HL-60/S4 treated with phorbol 12-myristate 13-acetate at 8.2 ng/mL for 4 days and 3 days (cell line): ENCODE results near the gene COPG1.

Experiments
- in situ Hi-C: fragments of 300-500 bp; cut with MboI; formaldehyde crosslinking; loops from 2 replicates; pipeline ENCODE4 v1.15.0; 2022; ENCODE audit warnings: low sequenced_read_pairs

The COPG1 gene

GRCh38 chr3:129312671-129313414 lies 63.4 kb downstream of the COPG1 start:
- in situ Hi-C loops: no loop called here

GRCh38 chr3:129313415-129313664 lies 63.9 kb downstream of the COPG1 start:
- in situ Hi-C loops: no loop called here

DNA sequence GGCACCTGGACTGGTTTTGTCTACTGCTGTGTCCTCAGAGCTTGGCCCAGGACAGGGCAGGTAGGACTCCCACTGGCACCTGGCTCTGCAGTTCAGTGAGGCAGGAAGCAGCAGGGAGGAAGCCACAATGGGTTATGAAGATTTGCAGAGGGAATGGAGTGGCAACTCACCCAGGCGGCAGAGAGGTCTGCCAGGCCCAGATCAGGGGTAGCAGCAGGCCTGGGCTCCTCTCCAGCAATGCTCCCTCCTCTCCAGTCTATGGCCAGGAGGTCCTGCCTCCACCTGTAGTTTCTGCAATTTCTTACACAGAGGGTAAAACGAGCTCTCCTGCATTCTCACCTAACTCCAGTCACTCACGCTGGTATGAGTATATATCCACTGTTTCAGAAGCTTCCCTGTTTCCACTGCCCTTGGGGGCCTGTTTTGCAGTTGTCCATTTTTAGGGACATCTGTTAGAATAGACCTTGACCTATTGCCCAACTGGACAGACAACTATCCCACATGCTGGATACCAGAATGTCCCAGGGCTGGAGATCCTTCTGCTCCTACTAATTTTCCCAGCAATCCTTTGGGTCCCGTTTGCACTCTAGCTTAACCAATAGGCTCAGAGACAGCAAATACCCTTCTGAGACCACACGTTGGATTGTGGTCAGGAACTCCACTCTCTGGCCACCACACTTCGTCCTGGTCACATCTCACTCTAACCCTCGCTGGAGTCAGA lies 64.4 kb downstream of the COPG1 start:
- in situ Hi-C loops: no loop called here

GRCh38 chr3:129314386-129315222 lies 65.2 kb downstream of the COPG1 start:
- in situ Hi-C loops: no loop called here

DNA sequence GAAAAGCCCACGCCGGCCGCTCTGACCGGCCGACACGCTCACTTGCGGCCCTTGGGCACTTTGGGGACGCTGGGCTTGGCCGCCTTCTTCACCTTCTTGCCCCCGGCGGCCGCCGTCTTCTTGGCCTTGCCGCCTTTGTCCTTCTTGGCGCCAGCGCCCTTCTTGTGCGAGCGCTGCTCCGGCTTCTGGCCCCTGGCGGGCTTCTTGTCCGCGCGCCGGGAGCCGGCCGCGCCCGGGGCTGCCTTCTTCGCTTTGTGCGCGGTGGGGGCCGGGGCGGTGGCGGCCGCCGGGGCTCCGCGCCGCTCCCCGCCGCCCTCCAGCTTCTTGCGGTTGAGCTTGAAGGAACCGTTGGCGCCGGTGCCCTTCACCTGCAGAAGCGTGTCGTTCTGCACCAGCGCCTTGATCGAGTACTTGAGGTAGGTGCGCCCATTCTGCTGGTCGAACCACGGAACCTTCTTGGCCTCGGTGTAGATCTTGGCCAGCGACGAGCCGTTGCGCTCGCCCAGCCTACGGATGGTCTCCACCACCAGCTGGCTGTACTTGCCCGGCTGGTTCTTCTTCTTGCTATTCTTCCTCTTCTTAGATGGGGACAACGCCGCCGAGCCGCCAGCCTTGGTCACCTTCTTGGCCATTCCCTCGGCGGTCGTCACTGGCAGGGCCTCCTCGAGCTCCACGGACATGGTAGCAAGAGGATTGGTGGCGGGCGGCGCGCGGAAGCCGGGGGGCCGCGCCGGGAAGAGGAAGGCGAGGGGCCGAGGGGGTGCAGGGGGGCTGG lies 66.0 kb downstream of the COPG1 start:
- in situ Hi-C loops: no loop called here

- in situ Hi-C loops: no loop called here
These were observed 66.5 kb downstream of the COPG1 start for GRCh38 chr3:129315998-129316247.

DNA sequence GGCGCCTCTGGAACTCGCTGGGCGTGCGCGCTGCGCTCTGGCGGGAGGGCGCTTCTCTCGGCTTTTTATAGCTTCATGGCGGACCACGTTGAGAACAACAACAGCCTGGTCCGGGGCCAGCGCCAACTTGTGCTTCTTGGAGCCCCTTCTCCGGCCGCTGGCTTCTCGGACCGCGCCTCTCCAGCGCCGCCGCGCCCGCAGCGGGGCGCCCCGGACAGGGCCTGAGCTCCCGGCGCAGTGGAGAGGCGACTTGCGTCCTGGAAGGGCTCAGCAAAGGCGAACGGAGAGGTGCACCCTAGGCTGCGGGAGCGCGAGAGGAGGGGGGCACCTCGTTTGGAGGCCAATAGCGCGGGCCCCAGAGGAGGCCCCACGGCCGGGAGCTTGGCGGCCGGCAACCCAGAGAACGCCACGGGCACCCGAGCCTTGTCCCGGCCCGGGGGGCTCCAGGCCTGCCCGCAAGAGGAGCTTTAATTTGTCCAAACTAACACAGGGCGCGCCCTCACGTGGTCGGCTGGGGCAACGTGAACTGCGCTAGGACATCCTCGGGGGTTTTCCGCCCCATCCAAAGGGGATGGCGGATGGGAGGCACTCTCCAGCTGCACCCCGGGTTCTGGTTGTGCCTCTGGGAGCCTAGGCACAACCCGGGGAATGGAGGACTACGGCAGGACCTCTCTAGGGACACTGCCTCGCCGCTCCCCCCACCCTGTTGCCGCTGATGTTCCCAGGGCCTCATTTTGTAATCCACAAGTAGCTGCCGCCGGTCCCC lies 67.0 kb downstream of the COPG1 start:
- in situ Hi-C loops: no loop called here

- in situ Hi-C loops: no loop called here
These were observed 67.8 kb downstream of the COPG1 start for GRCh38 chr3:129317014-129317771.

GRCh38 chr3:129317848-129318247 lies 68.4 kb downstream of the COPG1 start:
- in situ Hi-C loops: no loop called here

- in situ Hi-C loops: no loop called here
These were observed 69.5 kb downstream of the COPG1 start for GRCh38 chr3:129318921-129319320.

GRCh38 chr3:129320261-129320660 lies 70.9 kb downstream of the COPG1 start:
- in situ Hi-C loops: no loop called here

DNA sequence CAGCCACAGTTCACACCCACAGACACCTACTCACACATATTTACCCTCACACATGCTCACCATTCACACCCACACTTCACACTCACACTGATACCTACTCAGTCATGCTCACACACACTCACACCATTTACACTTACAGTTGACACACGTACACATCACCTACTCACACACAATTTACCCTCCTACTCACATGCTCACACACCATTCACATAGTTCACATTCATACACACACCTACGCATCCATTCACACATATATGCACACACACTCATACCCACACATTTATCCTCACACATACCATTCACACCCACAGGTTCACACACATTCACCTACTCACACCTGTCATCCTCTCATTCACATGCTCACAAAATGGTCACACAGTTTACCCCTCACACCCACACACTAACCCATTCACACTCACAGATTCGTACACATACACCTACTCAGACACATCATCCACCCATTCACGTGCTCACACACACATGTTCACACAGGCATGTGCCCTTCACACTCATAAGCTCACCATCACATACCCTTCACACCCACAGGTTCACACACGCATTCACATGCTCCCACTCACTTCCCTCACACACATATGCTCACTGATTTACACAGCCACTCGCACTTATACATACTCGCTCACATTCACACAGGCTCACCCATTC lies 71.5 kb downstream of the COPG1 start:
- in situ Hi-C loops: no loop called here

DNA sequence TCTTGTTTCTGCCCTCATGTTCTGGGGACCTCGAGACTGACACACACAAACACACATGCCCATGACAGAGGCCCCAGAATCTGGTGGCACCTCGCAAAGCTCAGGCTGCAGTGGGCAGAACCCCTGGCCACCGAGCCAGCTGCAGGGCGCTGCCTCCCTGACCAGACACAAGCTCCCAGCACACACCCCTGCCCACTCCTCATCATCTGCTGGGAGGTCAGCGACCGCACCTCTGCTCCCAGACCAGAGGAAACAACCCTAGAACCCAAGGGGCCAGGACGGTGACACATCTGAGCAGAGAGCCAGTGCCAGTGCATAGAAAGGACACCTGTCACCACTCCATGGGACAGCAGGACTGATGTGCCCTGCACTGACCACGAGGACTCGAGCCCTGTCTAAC lies 72.5 kb downstream of the COPG1 start:
- in situ Hi-C loops: no loop called here

DNA sequence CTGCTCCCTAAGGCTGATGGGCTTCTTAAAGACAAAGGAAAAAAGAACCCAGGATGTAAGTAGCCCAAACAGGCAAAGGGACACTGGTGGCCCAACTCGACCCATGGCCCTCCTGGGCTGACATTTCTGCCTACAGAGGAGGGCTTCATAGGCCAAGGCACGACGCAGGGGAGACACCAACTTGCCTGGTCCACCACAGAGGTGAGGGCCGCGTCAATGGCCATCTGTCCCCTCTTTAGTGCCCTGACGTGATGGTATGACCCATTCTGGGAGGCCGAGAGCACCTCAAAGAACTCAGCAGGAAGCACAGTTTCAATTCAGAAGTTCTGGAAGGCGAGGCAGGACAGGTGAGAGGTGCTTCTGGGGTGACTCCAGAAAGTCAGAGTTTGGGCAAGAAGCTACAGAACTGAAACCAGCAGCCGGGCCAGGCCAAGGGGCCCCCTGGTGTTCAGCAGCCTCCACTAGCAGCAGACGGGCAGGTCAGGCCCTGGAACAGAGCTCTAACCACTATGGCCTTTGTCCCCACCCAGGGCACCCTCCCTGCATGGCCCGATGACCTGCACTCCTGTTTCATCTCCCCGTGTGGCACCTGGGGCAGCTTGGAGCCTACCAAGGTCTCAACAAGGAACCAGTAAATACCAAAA lies 74.4 kb downstream of the COPG1 start:
- in situ Hi-C loops: no loop called here

DNA sequence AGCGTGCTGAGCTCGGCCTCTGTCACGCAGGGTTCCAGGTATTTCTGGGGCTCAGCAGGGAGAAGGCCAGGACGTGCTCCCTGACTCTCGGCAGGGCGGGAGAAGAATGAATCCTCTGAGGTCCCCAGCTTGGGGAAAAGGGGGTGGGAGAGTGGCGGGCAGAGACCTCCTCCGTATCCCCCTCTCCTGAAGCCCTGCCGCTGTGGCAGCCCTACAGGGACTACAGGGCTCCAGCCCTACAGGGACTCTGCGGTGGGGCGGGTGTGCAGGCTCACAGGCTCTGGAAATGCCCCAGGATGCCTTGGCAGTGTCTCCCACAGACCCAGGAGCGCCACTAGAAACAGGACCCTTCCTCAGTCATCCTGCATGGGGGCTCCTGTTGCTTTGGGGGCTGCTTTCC lies 75.4 kb downstream of the COPG1 start:
- in situ Hi-C loops: no loop called here

GRCh38 chr3:129325383-129325782 lies 76.0 kb downstream of the COPG1 start:
- in situ Hi-C loops: no loop called here

- in situ Hi-C loops: no loop called here
These were observed 76.7 kb downstream of the COPG1 start for GRCh38 chr3:129326138-129326537.

- in situ Hi-C loops: no loop called here
These were observed 77.2 kb downstream of the COPG1 start for GRCh38 chr3:129326595-129326994.
